Stomach (tissue), 4 donors: ENCODE measurements around the gene CCR5AS.

Experiments used
- POLR2A ChIP-seq, 4 donors: fragments of 450-650 bp; IDR thresholded peaks; one replicate each; pipeline ENCODE4 v1.6.1; 2016; ENCODE audit warnings: antibody characterized with exemption in 4 of 4, control low read depth in 2 of 4, mild to moderate bottlenecking in 1 of 4, moderate library complexity in 1 of 4
- POLR2AphosphoS5 ChIP-seq, 3 donors: sonication (generic); formaldehyde crosslinking; IDR thresholded peaks; one replicate each; pipeline ENCODE4 v1.6.1; 2016; ENCODE audit warnings: antibody characterized with exemption in 3 of 3

GRCh38 chr3:46325645-46326300, 81.1 kb downstream of the CCR5AS start:
- no peak for TF ChIP-seq POLR2A (IDR thresholded peaks at IDR 0.05)
- TF ChIP-seq POLR2AphosphoS5 (IDR thresholded peaks at IDR 0.05), result no peak
